Activated CD4-positive, alpha-beta memory T cell treated with anti-CD3 and anti-CD28 coated beads, Interleukin-2, amount 10 ng/mL, durations not matched to agents 7 days and 5 days (primary cell): ENCODE measurements around the gene SUPT20H. TPM values are rescaled to one million over a fixed set of nuclear protein-coding genes. Genes with fewer than 3 reads are reported as not detected.

ENCODE experiments used
- CTCF ChIA-PET: fragments of 350-600 bp; sonication (Branson Sonifier 250); formaldehyde crosslinking; loops from one replicate; lab custom pipeline; 2021; ENCODE audit warnings: antibody characterized with exemption, inconsistent platforms; lab: Charles Lee
- POLR2A ChIA-PET: fragments of 350-600 bp; sonication (Branson Sonifier 250); formaldehyde crosslinking; loops from one replicate; lab custom pipeline; 2021; ENCODE audit warnings: antibody characterized with exemption; lab: Charles Lee
- DNase-seq: peaks from one replicate; pipeline ENCODE4 v3.0.0-alpha.2; 2020
- H3K27ac Mint-ChIP-seq: one replicate; pipeline ENCODE4 v1.8.0; 2021; ENCODE audit warnings: mild to moderate bottlenecking, mixed read lengths
- H3K27me3 Mint-ChIP-seq: one replicate; pipeline ENCODE4 v1.8.0; 2021; ENCODE audit warnings: mixed read lengths
- H3K36me3 Mint-ChIP-seq: one replicate; pipeline ENCODE4 v1.8.0; 2021; ENCODE audit warnings: low read depth, mixed read lengths
- H3K4me1 Mint-ChIP-seq: one replicate; pipeline ENCODE4 v1.8.0; 2021; ENCODE audit warnings: mixed read lengths
- H3K4me3 Mint-ChIP-seq: one replicate; pipeline ENCODE4 v1.8.0; 2021; ENCODE audit warnings: mild to moderate bottlenecking, mixed read lengths
- H3K9me3 Mint-ChIP-seq: one replicate; pipeline ENCODE4 v1.8.0; 2021; ENCODE audit warnings: mixed read lengths
- total RNA-seq, 2 experiments: library from RNA; stranded (reverse); gene quantifications; one replicate each; pipeline ENCODE4 v1.2.3, GENCODE V29; 2021

The SUPT20H gene
- total RNA-seq, 2 experiments from 2014 or later = 70.7 to 70.9 TPM

DNA sequence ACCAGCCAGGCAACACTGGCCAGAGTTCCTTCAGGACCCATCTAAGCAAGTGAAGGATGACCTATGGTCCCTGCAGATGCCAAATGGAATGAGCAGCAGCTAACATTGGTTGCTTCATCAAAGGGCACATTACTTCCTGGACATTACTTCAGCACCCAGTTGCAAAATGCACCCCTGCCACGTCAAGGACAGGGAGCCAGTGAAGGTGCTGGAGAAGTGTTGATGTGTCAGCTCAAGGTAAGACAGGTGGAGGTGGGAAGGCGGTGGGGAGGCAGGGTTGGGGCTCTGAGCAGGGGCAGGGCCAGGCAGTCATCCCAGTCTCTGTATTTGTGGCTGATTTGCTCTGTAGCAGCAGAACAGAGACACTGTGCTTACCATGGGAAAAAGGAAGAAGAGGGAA is 31.4 kb upstream of the SUPT20H start:
- H3K4me1 Mint-ChIP-seq = no peaks in the 10 kb centered on the region
- DNase-seq = no peak
- POLR2A ChIA-PET = no interaction called here
- no peaks in the 10 kb centered on the region for H3K9me3 Mint-ChIP-seq
- H3K36me3 Mint-ChIP-seq = no peaks in the 10 kb centered on the region
- peaks cover 1% of the 10 kb centered on the region for H3K27me3 Mint-ChIP-seq
- H3K4me3 Mint-ChIP-seq = no peak overlapping the region
- H3K27ac Mint-ChIP-seq = no peak overlapping the region
- CTCF ChIA-PET = no interaction called here

GRCh38 chr13:37089495-37089894 is 30.0 kb upstream of the SUPT20H start:
- H3K9me3 Mint-ChIP-seq = no peaks in the 10 kb centered on the region
- POLR2A ChIA-PET = no interaction called here
- no peak overlapping the region for H3K27ac Mint-ChIP-seq
- H3K4me3 Mint-ChIP-seq = no peak overlapping the region
- no peak for DNase-seq
- H3K27me3 Mint-ChIP-seq = peaks cover 1% of the 10 kb centered on the region
- no peaks in the 10 kb centered on the region for H3K4me1 Mint-ChIP-seq
- CTCF ChIA-PET = no interaction called here
- no peaks in the 10 kb centered on the region for H3K36me3 Mint-ChIP-seq

- H3K36me3 Mint-ChIP-seq = no peaks in the 10 kb centered on the region
Measured at GRCh38 chr13:37087486-37087885, 28.0 kb upstream of the SUPT20H start.

DNA sequence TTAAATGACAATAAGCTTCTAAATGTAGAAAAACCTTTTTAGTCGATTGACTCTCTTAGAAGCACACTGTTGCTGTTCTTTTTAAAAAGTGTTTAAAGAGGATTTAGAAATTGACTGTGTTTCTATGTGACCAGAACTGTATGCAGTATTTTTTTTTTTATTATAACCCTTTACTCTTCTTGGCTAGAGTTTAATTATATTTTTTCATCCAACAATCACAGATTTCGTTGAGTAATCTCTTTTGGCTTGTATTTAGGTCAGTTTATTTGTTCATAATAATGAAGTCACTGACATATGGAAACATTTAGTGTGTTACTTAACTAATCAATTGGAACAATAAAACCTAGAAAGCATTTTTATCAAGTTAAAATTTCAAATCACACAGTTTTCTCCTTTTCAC is 26.1 kb upstream of the SUPT20H start:
- Mint-ChIP-seq H3K36me3 (no peaks in the 10 kb centered on the region), H3K4me3 (no peak overlapping the region), H3K9me3 (no peaks in the 10 kb centered on the region), H3K27ac (no peak overlapping the region), H3K27me3 (peaks cover 10% of the 10 kb centered on the region), H3K4me1 (no peaks in the 10 kb centered on the region)
- POLR2A ChIA-PET = no interaction called here
- no peak for DNase-seq
- CTCF ChIA-PET = no interaction called here

More at GRCh38 chr13:37087486-37087885, 28.0 kb upstream of the SUPT20H start:
- H3K4me1 Mint-ChIP-seq = no peaks in the 10 kb centered on the region
- no peak overlapping the region for H3K4me3 Mint-ChIP-seq
- no peaks in the 10 kb centered on the region for H3K9me3 Mint-ChIP-seq
- ChIA-PET CTCF (no interaction called here), POLR2A (no interaction called here)
- peaks cover under 1% of the 10 kb centered on the region for H3K27me3 Mint-ChIP-seq
- no peak for DNase-seq
- H3K27ac Mint-ChIP-seq = no peak overlapping the region

DNA sequence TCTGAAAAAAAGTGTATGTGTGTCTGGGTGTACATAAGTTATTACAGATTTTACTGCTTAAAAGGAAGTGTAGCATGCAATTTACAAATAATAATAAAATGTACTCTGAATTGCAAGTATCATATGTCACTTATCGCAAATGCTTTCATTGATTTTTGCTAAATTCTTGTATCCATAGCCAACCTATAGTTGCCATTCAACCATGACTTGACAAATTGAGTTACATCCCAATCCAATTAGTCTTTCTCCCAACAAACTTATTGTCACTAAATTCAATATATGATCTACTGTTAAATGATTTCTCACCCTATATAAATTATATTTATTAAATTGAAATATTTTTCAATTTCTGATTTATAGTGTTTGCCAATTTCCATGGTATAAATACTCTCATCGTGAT is 17.3 kb upstream of the SUPT20H start:
- Mint-ChIP-seq H3K36me3 (no peaks in the 10 kb centered on the region), H3K4me1 (no peaks in the 10 kb centered on the region), H3K27me3 (peaks cover 6% of the 10 kb centered on the region), H3K9me3 (no peaks in the 10 kb centered on the region), H3K4me3 (no peak overlapping the region), H3K27ac (no peak overlapping the region)
- DNase-seq = no peak
- POLR2A ChIA-PET = no interaction called here
- CTCF ChIA-PET = no interaction called here

- Mint-ChIP-seq H3K9me3 (no peaks in the 10 kb centered on the region), H3K4me1 (no peaks in the 10 kb centered on the region), H3K36me3 (no peaks in the 10 kb centered on the region), H3K4me3 (no peak overlapping the region), H3K27me3 (no peaks in the 10 kb centered on the region), H3K27ac (no peak overlapping the region)
- DNase-seq = no peak
- CTCF ChIA-PET = no interaction called here
- POLR2A ChIA-PET = no interaction called here
Measured at GRCh38 chr13:37075164-37075563, 15.7 kb upstream of the SUPT20H start.

- H3K36me3 Mint-ChIP-seq = no peaks in the 10 kb centered on the region
- no peak overlapping the region for H3K4me3 Mint-ChIP-seq
- ChIA-PET CTCF (no interaction called here), POLR2A (no interaction called here)
- no peak overlapping the region for H3K27ac Mint-ChIP-seq
- H3K27me3 Mint-ChIP-seq = no peaks in the 10 kb centered on the region
- H3K9me3 Mint-ChIP-seq = no peaks in the 10 kb centered on the region
- DNase-seq = no peak
- no peaks in the 10 kb centered on the region for H3K4me1 Mint-ChIP-seq
Measured at GRCh38 chr13:37074703-37075102, 15.2 kb upstream of the SUPT20H start.

DNA sequence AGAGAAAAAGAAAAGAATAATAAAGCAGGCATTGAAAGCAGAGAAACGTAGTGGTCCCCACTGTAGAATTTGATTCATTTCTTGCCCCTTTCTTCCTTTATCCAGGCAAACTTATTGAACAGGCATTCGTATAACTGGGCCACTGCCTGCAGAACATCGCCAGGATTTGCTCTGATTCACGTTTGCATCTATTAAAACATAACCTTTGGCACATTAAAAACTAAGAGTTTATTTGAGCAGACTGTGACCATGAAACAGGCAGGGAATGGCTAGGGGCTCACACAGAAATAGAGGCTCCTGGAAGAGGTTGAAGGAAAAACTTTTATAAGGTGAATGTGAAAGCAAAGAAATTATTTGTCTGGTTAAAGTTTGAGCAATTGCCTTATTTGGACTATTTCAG is 12.5 kb upstream of the SUPT20H start:
- Mint-ChIP-seq H3K9me3 (no peaks in the 10 kb centered on the region), H3K4me1 (no peaks in the 10 kb centered on the region), H3K4me3 (no peak overlapping the region), H3K27me3 (no peaks in the 10 kb centered on the region), H3K27ac (no peak overlapping the region), H3K36me3 (no peaks in the 10 kb centered on the region)
- DNase-seq = no peak
- ChIA-PET CTCF (no interaction called here), POLR2A (no interaction called here)

GRCh38 chr13:37070956-37071355 is 11.5 kb upstream of the SUPT20H start:
- no peaks in the 10 kb centered on the region for H3K27me3 Mint-ChIP-seq
- no peaks in the 10 kb centered on the region for H3K9me3 Mint-ChIP-seq
- H3K4me3 Mint-ChIP-seq = no peak overlapping the region
- no peak for DNase-seq
- H3K27ac Mint-ChIP-seq = no peak overlapping the region
- CTCF ChIA-PET = no interaction called here
- no peaks in the 10 kb centered on the region for H3K4me1 Mint-ChIP-seq
- no peaks in the 10 kb centered on the region for H3K36me3 Mint-ChIP-seq
- POLR2A ChIA-PET = interaction anchor here (0.9 kb wide), 1 partner anchor 12 kb away, joined by 5 read pairs; no protein-coding TSS in a partner anchor

- no peak for DNase-seq
- H3K9me3 Mint-ChIP-seq = no peaks in the 10 kb centered on the region
- no peaks in the 10 kb centered on the region for H3K4me1 Mint-ChIP-seq
- no peaks in the 10 kb centered on the region for H3K27me3 Mint-ChIP-seq
- H3K27ac Mint-ChIP-seq = no peak overlapping the region
- no peaks in the 10 kb centered on the region for H3K36me3 Mint-ChIP-seq
- no peak overlapping the region for H3K4me3 Mint-ChIP-seq
- CTCF ChIA-PET = no interaction called here
- POLR2A ChIA-PET = interaction anchor here (0.9 to 1.2 kb wide), 2 partner anchors 10 to 11 kb away, joined by 4 to 5 read pairs; no protein-coding TSS in a partner anchor
Measured at GRCh38 chr13:37070145-37070695, 10.7 kb upstream of the SUPT20H start.

DNA sequence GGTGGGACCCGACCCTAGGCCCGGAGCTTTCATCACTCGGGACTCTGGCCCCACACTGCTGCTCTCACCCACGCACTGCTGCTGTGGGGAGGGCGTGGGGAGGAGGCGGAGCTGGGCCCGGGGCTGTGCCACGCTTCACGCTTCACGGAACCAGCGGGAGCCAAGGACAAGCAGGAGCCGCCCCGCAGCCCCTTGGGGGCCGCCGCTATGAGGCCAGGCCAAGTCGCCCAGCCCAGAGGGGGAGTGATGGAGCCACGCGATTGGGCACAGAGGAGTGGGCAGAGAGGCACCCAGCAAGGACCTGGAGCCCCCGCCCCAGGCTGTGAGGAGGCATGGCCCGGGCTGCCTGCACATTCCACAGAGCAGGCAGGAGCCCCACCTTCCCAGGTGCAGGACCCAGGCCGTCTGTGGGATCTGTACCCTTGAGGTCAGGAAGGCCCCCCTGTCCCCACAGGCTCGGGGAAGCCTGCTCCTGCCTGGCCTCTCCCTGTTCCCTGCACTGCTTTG is 10.2 kb upstream of the SUPT20H start:
- ChIA-PET CTCF (no interaction called here), POLR2A (interaction anchor here (1.2 kb wide), 1 partner anchor 10 kb away, joined by 4 read pairs; no protein-coding TSS in a partner anchor)
- no peak for DNase-seq
- no peaks in the 10 kb centered on the region for H3K4me1 Mint-ChIP-seq
- H3K4me3 Mint-ChIP-seq = no peak overlapping the region
- H3K9me3 Mint-ChIP-seq = no peaks in the 10 kb centered on the region
- no peak overlapping the region for H3K27ac Mint-ChIP-seq
- no peaks in the 10 kb centered on the region for H3K27me3 Mint-ChIP-seq
- H3K36me3 Mint-ChIP-seq = no peaks in the 10 kb centered on the region

DNA sequence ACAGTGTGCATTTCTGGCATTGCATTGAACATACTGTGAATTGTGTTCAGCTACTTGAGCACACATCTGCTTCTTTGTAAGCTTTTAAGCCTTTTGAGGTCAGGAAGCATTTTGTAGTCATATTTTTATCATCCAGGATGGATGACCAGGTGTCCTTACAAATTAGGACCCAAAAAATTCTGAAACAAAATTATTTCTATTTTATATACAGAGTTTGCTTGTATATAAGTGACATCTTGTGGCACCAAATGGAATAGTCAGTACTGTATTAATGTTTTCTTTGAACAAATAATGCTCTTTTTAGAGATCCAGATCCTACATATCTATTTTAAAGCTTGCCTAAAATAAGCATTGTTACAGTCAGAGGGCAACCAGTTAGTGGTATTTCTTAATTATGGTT is 9.5 kb upstream of the SUPT20H start:
- Mint-ChIP-seq H3K4me3 (no peak overlapping the region), H3K27ac (no peak overlapping the region), H3K27me3 (no peaks in the 10 kb centered on the region), H3K36me3 (no peaks in the 10 kb centered on the region), H3K9me3 (no peaks in the 10 kb centered on the region), H3K4me1 (no peaks in the 10 kb centered on the region)
- ChIA-PET POLR2A (no interaction called here), CTCF (no interaction called here)
- DNase-seq = no peak

GRCh38 chr13:37067874-37068273 is 8.4 kb upstream of the SUPT20H start:
- Mint-ChIP-seq H3K9me3 (no peaks in the 10 kb centered on the region), H3K4me3 (no peak overlapping the region), H3K27ac (no peak overlapping the region), H3K27me3 (no peaks in the 10 kb centered on the region), H3K36me3 (no peaks in the 10 kb centered on the region), H3K4me1 (no peaks in the 10 kb centered on the region)
- DNase-seq = no peak
- ChIA-PET POLR2A (no interaction called here), CTCF (interaction anchor here (0.9 kb wide), 1 partner anchor 87 kb away, joined by 3 read pairs; no protein-coding TSS in a partner anchor)

GRCh38 chr13:37065890-37066526 is 6.5 kb upstream of the SUPT20H start:
- Mint-ChIP-seq H3K9me3 (no peaks in the 10 kb centered on the region), H3K27ac (no peak overlapping the region), H3K4me3 (no peak overlapping the region), H3K4me1 (no peaks in the 10 kb centered on the region), H3K27me3 (peaks cover 2% of the 10 kb centered on the region), H3K36me3 (no peaks in the 10 kb centered on the region)
- POLR2A ChIA-PET = no interaction called here
- CTCF ChIA-PET = interaction anchor here (0.6 kb wide), 1 partner anchor 9 kb away, joined by 3 read pairs; no protein-coding TSS in a partner anchor
- DNase-seq = no peak
